Measurements from ENCODE around the gene HSDL2.
"Not testable (repeated sequence)": the region's sequence is repeated elsewhere in the genome, so short reads cannot be mapped to it uniquely, and the experiment has no call there.

Gene HSDL2

GRCh38 chr9:112401175-112401815 is 21.4 kb downstream of the HSDL2 start:
- DNase-seq = no peak

DNA sequence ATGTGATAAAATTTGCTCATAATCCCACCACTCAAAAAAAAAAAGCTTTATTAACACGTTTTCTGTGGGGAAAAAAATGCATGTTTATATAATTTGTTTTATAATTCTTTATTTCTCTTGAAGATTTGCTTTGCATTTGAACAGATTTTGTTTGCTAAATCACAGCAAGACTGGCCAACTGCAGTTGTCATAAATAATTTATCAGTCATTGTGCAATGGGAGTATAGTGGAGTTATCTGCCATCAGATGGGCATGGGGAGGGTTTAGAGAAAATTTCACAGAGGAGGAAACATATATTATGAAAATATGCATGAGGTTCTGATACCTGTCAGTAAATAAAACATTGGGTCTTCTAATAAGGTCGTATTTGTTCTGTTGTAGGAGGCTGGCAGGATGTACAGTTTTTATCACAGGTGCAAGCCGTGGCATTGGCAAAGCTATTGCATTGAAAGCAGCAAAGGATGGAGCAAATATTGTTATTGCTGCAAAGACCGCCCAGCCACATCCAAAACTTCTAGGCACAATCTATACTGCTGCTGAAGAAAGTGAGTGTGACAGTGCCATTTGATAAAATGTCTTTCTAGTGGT is 23.8 kb downstream of the HSDL2 start:
- no peak for DNase-seq

DNA sequence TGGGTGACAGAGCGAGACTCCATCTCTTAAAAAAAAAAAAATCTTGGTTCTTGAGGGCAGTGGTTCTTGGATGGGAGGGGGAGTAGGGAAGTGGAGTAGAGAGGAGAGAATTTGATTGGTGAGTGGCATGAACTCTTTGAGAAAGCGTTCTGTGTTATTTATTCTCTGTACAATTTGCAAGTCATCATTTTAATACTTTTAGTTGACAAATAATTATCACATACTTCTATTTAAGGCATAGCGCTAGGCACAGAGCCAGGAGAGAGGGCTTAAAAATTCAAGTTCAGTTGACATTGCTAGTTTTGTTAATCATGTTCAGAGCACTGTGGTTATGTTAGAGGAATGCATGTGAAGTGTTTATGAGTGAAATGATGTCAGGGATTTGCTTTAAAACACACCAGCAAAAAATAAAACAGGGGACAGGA is 24.6 kb downstream of the HSDL2 start:
- no peak for DNase-seq

GRCh38 chr9:112408275-112408674 is 28.4 kb downstream of the HSDL2 start:
- no peak for DNase-seq

- DNase-seq = no peak
These were observed 28.9 kb downstream of the HSDL2 start for GRCh38 chr9:112408819-112409218.

DNA sequence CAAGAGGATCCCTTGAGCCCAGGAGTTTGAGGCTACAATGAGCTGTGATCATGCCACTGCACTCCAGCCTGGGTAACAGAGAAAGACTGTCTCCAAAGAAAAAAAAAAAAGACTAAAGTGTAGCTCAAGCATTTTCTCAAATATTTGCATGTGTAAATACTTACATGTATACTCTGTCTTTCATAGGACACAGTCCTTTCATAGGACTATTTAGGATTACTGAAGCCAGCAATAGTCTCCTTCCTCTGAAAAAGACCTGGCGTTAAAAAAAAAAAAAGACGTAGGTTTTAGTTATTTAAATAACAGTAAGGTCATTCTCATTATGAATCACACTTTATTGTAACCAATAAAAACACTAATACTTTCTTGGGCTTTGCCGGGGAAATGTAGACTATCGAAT is 29.9 kb downstream of the HSDL2 start:
- DNase-seq = no peak

DNA sequence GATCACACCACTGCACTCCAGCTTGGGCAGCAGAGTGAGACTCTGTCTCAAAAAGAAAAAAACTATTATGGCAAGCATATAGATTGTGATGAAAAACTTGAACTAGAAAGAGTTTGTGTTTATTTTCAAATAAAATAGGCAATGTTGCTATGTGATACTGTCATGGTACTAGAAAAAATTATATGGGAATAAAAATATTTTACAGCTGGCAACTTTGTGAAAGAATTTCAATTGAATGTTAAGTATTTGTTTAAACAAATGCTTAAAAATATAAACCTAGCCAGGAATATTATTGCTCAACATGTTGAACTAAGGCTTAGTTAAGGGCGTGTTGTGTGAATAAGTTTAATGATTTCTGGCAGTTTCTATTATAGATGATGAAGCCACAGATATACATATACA is 31.7 kb downstream of the HSDL2 start:
- no peak for DNase-seq

DNA sequence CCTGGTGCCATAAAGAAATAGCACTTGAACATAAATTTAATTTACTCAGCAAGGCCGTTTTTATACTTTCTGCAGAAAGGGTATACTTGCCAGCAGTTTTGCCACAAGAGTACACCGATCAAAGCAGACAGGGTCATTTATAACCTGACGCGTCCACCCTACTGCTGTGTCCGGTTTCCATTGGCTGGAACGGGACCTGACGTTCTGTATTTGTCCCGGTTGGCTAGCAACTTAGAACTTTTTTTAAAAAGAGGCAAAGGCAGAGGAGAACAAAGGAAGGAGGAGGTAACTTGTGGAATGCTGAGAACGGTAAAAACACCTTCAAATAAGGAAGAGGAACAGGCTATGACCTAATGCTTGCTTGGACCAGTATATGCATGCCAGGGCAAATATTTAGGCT is 33.8 kb downstream of the HSDL2 start:
- DNase-seq = not testable (repeated sequence)

- no peak for DNase-seq
These were observed 40.3 kb downstream of the HSDL2 start for GRCh38 chr9:112420208-112420607.

GRCh38 chr9:112421771-112422222 is 41.9 kb downstream of the HSDL2 start:
- DNase-seq = no peak

- no peak for DNase-seq
These were observed 42.7 kb downstream of the HSDL2 start for GRCh38 chr9:112422417-112423148.

DNA sequence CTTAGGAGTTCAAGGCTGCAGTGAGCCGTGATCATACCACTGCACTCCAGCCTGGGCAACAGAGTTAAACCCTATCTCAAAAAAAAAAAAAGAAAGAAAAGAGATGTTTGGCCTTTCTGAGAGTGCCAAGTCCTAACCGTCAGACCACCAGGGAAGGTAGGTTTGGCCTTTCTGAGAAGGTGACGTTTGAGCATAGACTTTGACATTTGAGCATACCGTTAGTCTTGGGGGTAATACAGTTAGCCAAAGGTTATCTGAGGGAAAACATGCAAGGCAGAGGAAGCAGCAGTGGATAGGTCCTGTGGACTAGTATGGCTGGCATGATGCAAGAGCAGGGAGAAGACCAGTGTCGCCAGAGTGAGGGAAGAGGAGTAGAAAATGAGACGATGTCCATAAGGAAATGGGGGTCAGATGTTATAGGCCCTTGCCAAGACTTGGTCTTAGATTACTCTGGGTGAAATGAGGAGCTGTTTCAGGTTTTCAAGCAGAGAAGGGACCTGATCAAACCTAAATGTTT is 50.2 kb downstream of the HSDL2 start:
- DNase-seq = no peak

DNA sequence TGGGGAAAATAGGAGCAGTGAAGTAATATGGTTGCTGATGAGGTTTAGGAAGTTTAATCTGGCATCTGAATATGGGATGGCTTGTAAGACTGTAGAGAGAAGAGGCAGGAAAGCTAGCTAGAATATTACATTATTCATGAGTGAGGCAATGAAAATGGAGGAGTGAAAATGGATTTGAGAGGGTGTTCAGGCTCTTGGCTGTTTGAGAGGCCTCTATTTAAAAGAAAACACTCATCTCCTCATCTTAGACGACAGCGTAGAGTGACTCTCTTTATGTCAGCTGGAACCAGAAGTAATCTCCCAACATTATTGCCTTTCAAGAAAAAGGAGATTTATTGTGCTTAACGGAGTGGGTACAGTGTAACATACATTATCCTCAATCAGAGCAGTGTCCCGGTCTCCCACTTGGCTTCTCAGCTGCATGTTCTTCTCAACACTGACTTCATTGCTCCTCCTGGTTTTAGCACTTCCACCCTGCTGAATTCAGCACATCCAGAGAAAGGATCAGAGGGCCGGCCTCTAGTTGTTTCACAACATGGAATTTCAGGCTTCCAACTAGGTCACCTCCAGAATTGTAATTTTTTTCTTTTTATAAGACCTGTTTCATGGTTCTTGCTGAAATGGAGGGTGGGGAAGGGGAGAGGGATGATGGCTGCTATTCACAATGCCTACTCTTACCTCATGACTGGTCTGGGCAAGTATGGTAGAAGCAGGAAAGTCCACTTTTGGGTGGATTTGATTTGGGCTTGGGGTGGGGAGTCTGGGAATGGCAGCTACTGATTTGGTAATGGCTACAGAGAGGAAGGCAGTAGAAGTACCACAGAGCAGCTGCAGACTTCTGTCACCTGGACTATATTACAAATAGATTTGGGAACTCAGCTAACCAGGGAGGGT is 53.8 kb downstream of the HSDL2 start:
- no peak for DNase-seq

GRCh38 chr9:112434487-112434886 is 54.6 kb downstream of the HSDL2 start:
- no peak for DNase-seq

DNA sequence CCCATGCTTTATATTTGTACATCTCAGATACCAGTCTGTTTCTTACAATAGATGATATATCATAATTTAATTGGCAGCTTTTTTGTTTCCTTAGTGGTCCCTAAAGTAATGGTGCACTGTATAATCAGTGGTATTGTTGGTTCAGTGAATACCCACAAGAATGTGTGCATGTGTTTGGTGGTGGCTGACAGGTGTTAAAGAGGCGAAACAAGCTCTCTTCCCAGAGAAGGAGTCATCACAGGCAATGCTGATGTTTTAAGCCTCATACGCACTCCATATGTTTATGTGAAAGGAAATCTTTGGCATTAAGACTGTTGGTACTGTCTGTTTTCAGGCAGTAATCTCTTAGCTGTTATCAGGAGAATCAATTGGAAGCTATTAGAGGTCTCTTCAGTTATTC is 57.5 kb downstream of the HSDL2 start:
- DNase-seq = no peak

GRCh38 chr9:112439171-112439570 is 59.3 kb downstream of the HSDL2 start:
- no peak for DNase-seq

GRCh38 chr9:112439825-112440224 is 59.9 kb downstream of the HSDL2 start:
- DNase-seq = no peak

DNA sequence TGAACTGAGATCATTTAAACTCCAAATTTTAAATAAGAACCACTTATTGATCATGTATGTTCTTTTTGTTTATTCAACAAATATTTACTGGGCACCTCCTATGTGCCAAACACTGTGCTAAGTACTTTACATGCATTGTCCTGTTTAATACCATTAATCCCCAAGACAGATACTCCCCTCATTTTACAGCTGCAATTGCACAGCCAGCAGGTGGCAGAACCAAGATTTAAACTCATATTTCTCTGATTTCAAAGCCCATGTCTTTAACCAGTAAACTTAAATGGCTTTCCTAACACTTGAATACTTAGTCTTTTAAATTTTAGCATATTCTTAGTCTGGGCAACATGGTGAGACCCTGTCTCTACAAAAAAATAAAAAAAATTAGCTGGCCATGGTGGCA is 63.3 kb downstream of the HSDL2 start:
- peak; percentile 1 to 5 for DNase-seq

DNA sequence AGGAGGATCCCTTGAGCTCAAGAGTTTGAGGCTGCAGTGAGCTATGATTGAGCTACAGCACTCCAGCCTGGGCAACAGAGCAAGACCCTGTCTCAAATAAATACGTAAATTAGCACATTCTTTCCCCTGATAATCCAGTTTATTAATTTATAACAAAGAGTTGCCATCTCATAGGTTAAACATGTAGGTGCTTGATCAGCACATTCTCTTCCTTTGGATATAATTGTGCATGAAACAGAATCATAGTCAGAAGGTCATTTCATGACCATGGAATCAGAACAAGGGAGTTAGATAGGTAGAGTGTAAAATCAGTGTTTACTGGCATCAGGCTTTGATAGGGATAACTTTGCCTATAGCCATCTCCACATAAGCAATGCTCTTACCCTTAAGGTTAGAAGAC is 63.7 kb downstream of the HSDL2 start:
- no peak for DNase-seq

DNA sequence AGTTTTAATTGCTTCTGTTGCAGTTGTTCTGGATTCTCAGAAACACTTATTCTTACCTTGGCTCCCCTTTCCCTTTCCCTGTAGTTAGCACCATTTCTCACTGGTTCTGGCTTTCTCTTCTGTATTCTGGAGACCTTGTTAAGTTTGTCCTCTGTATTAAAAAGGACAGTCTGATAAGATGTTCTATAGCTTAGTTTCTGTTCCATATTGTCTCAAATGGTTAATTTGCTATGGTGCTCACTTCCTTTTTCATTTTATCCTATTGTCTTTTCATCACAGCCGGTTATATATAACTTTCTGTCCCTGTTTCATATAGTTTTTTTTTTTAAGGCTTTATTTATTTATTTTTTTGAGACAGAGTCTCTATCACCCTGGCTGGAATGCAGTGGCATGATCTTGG is 65.3 kb downstream of the HSDL2 start:
- DNase-seq = no peak

GRCh38 chr9:112446080-112446479 is 66.2 kb downstream of the HSDL2 start:
- no peak for DNase-seq

DNA sequence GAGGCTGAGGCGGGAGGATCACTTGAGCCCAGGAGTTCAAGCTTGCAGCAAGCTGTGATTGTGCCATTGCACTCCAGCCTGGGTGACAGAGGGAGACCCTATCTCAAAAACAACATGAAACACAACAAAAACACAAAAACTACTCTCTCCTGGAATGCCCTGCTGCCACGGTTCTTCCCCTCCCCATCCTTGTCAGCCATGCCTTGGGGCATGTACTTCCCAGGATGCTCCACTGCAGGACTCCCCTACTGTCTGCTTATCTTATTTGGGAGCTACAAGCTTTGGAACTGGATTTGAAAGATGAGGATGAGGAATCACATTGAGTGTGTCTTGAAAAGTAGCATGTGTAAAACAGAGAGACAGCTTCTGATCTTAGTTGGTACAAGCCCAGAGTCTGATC is 66.6 kb downstream of the HSDL2 start:
- no peak for DNase-seq

GRCh38 chr9:112447283-112447761 is 67.4 kb downstream of the HSDL2 start:
- DNase-seq = no peak

Measured in hippocampal formation (tissue), 2 donors.